ENCODE results near the gene L3MBTL4.

The L3MBTL4 gene

GRCh38 chr18:6018671-6019070 is 396.0 kb downstream of the L3MBTL4 start:
- no peak for DNase-seq

GRCh38 chr18:6017171-6017570 is 397.5 kb downstream of the L3MBTL4 start:
- no peak for DNase-seq

GRCh38 chr18:6015364-6015763 is 399.3 kb downstream of the L3MBTL4 start:
- DNase-seq, result no peak

- no peak for DNase-seq
These were observed 401.4 kb downstream of the L3MBTL4 start for GRCh38 chr18:6013171-6013810.

GRCh38 chr18:6010921-6011320 is 403.8 kb downstream of the L3MBTL4 start:
- DNase-seq, result no peak

- no peak for DNase-seq
These were observed 404.4 kb downstream of the L3MBTL4 start for GRCh38 chr18:6010284-6010683.

- DNase-seq, result no peak
These were observed 405.0 kb downstream of the L3MBTL4 start for GRCh38 chr18:6009756-6010155.

- no peak for DNase-seq
These were observed 410.0 kb downstream of the L3MBTL4 start for GRCh38 chr18:6004683-6005082.

GRCh38 chr18:6004119-6004518 is 410.6 kb downstream of the L3MBTL4 start:
- DNase-seq, result no peak

GRCh38 chr18:6001867-6002266 is 412.8 kb downstream of the L3MBTL4 start:
- no peak for DNase-seq

GRCh38 chr18:5998907-5999306 is 415.8 kb downstream of the L3MBTL4 start:
- no peak for DNase-seq

GRCh38 chr18:5998166-5998881 is 416.4 kb downstream of the L3MBTL4 start:
- no peak for DNase-seq

- DNase-seq, result no peak
These were observed 417.4 kb downstream of the L3MBTL4 start for GRCh38 chr18:5997361-5997760.

- DNase-seq, result no peak
These were observed 419.1 kb downstream of the L3MBTL4 start for GRCh38 chr18:5995626-5996025.

GRCh38 chr18:5993938-5994337 is 420.8 kb downstream of the L3MBTL4 start:
- DNase-seq, result no peak

- no peak for DNase-seq
These were observed 422.3 kb downstream of the L3MBTL4 start for GRCh38 chr18:5992381-5992780.

- no peak for DNase-seq
These were observed 427.5 kb downstream of the L3MBTL4 start for GRCh38 chr18:5987249-5987648.

- DNase-seq, result no peak
These were observed 428.3 kb downstream of the L3MBTL4 start for GRCh38 chr18:5986257-5986931.

- no peak for DNase-seq
These were observed 430.5 kb downstream of the L3MBTL4 start for GRCh38 chr18:5984245-5984644.

GRCh38 chr18:5983488-5983887 is 431.2 kb downstream of the L3MBTL4 start:
- no peak for DNase-seq

GRCh38 chr18:5982332-5982731 is 432.4 kb downstream of the L3MBTL4 start:
- no peak for DNase-seq

- no peak for DNase-seq
These were observed 434.0 kb downstream of the L3MBTL4 start for GRCh38 chr18:5980721-5981120.

GRCh38 chr18:5979971-5980457 is 434.7 kb downstream of the L3MBTL4 start:
- DNase-seq, result no peak
